ENCODE data around the gene SEC14L5.

SEC14L5 gene

DNA sequence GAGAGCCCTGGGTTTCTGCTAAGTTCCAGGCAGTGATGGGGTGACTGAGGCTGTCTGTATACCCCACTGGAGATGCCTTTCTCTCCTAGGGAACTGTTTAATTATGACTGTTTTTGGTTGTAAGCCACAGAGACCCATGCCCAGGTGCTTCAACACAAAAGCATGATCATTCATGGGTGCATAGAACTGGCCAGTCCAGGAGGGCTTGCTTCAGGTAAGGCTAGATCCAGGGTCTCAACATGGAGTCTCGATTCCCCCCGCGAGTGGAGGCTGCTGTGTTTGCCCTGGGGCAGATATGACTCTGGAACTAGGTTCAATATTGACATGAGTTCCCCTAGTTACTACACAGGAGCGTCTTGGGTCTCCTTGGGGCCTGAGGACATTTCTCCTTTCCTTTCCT lies 57.8 kb downstream of the SEC14L5 start:
- no peak for DNase-seq (ENCODE audit: low spot score)

DNA sequence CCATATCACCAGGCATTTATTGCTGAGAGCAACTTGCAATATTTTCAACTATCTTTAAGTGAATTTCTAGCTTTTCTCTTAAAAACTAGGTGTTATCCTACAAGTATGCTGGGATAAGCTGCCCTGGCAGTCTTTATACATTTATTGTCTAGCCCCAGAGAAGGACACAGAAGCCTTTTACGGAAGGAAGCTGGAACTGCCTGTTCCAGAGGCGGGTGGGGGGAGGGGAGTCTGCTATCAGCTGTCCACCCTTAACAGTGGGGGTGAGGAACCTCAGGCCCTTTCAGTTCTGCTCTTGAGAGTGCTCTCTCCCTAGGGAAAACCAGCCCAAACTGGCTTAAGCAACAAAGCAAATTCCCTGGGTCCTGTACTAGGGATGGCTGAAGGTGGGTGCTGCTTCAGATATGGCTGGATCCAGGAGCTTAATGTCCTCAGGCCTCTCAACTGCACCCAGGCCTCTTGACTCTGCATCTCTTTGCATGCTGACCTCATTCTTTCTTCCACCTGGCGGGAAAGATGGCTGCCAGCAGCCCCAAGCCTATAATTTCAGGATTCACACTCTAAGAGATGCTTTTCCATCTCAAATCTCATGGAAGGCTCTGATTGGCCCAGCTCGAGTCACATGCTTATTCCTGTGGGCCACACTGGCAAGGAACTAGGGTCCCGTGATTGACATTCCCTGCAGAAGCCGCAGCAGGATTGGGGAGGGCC lies 59.0 kb downstream of the SEC14L5 start:
- no peak for DNase-seq (ENCODE audit: low spot score)

DNA sequence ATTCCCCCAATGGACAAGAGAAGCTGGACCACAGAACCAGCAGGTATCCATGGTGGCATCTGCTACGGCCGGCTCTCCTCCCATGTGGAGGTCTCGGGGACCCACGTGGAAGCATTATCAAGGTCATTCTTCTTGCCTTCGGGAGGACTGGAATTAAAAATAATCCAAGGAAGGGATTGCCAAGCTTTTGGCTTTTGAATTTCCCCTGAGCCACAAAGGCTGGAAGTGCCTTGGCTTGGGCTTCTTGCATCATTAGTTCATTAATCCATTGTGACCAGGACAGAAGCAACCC lies 59.5 kb downstream of the SEC14L5 start:
- no peak for DNase-seq (ENCODE audit: low spot score)

DNA sequence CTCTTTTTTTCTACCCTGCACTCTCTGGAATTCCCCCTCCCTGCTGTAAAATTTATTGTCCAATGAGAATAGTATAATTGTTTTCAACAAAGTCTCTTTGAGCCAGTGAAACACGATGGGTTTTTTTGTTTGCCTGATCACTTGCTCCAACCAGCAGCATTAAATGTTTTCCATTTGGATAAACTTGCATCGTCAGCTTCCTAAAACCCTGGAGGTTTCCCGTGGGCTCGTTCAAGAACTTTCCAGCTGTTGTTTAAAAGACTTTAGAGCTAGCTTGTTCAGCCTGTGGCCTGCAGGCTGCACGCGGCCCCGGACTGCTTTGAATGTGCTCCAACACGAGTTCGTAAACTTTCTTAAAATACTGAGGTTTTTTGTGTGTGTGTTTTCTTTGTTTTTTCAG lies 60.7 kb downstream of the SEC14L5 start:
- no peak for DNase-seq (ENCODE audit: low spot score)

DNA sequence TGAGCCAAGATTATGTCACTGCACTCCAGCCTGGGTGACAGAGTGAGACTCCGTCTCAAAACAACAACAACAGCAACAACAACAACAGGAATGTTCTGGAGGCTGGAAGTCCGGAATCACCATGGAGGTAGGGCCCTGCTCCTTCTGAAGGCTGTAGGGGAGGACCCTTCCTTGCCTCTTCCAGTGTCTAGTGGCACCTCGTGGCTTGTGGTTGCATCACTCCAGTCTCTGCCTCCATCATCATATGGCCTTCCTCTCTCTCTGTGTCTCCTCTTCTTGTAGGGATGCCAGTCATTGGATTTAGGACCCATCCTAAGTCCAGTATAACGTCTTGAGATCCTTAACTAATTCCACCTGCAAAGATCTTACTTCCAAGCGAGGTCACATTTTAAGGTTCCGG lies 61.6 kb downstream of the SEC14L5 start:
- DNase-seq (ENCODE audit: low spot score) = no peak

DNA sequence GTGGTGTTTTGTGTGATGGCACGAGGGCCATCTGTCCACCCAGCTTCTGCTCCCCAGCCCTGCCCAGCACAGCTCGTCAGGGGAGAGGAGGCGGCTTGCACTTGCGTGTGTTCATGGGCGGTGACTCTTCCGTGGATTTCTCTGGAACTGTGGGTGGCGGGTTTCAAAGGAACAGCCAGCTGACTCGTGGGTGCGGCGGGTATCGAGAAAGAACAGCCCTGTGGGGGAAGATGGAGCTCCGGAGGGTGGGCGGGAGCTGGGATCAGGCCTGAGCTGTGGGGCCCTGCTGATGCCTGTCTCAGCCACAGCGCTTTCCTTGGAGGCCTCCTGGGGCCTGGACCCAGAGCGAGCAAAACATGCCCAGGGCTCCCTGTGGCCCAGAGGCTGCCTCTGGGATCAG lies 62.4 kb downstream of the SEC14L5 start:
- no peak for DNase-seq (ENCODE audit: low spot score)

DNA sequence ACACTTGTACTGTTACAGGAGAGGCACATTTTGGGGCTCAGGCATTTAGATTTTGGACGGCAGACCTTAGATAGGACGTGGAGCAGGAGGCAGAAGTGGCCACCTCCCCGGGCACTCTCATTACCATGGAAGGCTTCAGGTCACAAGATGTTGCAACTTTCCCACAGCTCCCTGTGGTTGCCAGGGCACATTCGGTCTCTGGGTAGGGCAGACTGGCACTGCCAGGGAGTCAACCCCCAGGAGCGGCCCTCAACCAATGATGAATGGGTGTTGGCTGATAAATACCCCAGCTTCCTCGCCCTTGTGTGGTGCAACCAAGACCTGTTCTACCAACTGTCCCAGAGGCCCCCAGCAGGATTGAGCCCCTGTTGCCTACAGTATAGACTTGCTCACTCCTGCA lies 64.4 kb downstream of the SEC14L5 start:
- no peak for DNase-seq (ENCODE audit: low spot score)

DNA sequence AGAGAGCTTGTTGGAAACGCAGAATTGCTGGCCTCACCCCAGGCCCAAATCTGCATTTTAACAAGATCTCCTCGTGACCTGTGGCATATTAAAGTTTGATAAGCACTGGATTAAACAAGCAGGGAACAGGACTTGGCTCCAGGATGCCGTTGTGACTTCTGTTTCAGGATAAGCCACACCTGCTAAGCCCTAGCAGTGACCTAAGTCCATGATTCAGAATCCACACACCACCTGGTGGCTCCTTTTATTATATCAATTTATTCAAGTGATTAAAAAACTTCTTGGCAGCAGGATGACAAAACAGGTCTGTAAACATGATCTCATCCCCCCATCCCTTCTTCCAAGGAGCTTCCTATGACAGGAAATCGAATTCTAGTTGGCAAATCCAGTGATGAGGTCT lies 66.5 kb downstream of the SEC14L5 start:
- peak; percentile 5 for DNase-seq (ENCODE audit: low spot score)

DNA sequence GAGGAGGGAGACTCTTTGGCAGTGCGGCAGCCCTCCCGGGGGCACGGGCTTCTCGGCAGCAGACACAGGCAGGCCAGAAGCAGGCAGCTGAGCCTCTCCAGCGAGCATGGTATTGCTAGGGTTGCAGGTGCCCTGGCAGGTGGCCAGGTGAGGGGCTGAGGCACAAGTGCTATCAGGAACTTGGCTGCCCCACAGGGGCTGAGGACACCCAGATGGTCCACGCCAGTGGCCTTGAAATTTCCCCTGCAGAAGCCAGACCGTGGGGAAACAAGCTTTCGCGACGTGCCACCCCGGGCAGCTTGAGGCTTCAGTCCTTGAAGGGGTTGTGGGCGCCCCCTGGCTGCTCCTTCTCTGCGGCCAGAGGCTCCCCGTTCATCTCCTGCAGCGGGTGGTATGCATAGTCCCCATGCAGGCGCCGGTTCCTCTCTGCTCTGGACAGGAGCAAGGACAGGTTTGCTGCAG lies 67.1 kb downstream of the SEC14L5 start:
- DNase-seq (ENCODE audit: low spot score) = no peak

DNA sequence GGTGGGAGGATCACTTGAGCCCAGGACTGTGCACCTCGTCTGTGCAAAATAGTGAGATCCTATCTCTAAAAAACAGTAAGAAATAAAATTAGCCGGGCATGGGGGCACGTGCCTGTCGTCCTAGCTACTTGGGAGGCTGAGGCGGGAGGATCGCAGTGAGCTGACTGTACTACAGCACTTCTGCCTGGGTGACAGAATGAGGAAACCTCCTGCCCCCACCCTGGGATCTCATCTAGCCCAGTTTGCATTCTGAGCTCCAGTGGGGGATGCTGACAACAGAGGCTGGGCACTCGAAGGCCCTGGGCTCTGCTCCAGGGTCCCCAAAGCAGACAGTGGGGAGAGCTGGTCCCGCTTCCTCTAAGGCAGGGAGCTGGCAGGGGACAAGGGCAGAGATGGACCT lies 68.5 kb downstream of the SEC14L5 start:
- no peak for DNase-seq (ENCODE audit: low spot score)

DNA sequence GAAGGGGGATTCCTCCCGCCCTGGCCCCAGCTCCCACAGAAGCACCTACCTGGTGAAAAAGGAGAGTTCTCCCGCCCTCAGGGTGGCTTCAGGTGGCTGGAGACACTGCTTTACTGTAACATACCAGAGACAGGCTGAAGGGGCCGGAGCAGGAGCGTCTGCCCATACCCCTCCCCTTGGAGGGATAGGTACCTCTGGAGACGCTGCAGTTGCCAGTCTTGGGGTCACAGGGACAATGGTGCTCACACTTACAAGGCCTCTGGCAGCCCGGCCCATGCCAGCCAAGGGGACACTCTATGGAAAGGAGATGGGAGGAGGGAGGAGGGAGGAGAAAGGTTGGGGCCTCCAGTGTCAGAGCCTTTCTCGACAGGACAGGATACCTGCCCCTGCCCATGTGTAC lies 69.0 kb downstream of the SEC14L5 start:
- DNase-seq (ENCODE audit: low spot score) = no peak

DNA sequence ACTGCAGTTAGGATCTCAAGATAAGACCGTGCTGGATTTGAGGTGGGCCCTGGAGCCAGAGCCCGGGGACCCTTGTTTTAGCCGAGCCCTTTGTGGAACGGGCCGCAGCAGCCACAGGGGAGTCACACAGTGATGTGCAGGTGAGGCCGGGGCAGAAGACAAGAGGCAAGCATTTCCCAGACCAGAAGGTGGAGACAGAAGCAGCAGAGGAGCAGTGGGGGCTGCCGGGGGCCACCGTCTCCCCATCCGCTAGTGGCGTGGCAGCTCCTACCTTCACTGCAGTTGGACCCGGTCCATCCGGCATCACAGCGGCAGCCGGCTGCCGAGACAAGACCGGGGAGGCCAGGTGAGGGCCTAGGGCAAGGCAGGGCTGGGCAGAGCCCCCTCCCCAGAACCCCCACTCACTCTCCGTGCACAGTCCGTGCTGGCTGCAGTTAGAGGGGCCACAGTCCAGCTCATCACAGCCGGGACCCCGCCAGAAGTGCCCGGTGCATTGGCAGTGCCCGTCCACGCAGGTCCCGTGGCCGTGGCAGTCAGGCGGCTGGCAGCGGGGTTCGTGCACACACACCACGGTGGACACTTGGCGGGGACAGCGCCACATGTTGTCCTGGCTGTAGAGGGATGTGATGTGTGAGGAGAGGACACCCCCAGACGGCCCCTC lies 69.6 kb downstream of the SEC14L5 start:
- DNase-seq (ENCODE audit: low spot score) = no peak

DNA sequence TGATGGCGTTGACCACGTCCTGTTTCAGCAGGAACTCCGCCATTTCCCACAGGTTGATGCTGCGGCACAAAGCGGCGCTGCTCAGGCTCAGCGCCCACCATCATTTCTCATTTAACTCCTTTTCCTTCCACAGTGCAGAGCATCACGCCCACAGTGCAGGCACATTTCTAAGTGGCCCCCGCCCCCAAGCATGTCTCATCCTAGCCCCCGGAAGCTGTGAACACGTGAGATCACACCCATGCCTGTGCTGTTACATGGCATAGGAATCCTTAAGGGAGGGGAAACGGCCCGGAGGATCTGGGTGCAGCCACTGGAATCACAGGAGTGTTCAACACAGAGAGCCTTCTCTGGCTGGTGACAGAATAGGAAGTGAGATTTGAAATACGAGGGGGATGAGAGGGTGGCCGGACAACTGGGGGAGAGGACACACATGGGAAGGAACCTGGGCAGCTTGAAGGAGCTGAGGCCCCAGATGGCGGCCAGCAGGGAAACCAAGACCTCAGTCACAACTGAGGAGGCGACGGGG lies 70.9 kb downstream of the SEC14L5 start:
- no peak for DNase-seq (ENCODE audit: low spot score)

DNA sequence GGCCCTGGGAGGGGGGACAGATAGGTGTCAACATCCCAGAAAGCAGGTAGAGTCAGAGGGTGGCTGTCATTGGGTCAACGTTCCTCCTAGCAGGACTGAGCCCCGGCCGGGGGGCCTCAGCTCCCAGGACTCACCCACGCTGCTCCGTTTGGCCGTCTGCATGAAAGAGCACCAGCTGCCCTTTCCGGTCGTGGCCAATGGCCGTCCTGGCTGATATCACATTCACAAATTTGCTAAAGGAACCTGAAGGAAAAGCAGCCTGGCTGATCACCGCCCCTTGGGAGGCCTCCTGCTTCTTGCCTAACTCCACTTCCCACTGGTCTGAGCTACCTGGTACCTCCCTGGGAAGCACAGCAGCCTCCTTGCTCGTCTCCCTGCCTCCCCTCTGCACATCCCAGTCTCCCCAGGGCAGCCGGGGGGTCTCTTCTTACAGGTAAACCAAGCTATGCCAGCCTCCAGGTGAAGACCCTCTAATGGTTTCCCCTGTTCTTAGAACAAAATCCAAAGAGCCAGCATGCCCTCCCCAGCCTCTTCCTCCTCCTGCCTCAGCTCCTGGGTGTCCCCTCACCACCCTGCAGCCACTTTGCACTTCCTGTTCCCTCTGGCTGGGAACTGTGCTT lies 72.2 kb downstream of the SEC14L5 start:
- DNase-seq (ENCODE audit: low spot score) = no peak

DNA sequence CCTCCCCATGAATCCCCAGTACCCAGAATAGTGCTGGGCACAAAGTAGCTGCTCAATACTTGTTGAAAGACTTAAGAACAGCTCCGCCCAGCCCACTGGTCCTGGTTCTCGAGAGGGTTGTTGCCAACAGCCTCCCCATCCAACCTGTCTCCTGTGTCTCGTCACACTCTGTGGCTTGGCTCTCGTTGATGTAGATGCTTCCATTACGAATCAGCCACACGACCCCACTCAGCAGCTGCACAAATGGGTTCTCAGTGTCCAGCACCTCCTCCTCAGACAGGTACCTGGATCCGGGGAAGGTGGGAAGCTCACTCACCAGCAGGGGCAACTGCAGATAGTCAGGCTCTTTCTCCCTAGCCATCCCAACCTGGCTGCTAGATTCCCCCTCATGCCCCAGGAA lies 73.5 kb downstream of the SEC14L5 start:
- DNase-seq (ENCODE audit: low spot score) = no peak

DNA sequence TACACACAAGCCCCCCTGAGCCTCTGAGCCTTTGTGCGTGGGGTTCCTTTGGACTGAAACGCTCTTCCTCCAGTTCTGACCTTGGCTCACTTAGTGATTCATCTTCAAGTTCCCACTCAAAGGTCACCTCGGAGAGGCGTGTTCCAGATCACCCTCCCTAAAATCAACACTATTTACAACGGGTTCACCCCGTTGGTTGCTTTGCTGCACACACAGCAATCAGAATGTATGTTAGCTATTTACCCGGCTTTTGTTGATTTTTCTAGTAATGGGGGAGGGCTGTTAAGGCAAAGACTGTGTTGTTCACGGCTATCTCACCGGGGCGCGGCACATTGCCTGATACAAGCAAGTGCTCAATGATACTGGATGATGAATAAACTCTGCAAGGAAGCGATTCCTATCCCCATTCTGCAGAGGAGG lies 74.6 kb downstream of the SEC14L5 start:
- no peak for DNase-seq (ENCODE audit: low spot score)

DNA sequence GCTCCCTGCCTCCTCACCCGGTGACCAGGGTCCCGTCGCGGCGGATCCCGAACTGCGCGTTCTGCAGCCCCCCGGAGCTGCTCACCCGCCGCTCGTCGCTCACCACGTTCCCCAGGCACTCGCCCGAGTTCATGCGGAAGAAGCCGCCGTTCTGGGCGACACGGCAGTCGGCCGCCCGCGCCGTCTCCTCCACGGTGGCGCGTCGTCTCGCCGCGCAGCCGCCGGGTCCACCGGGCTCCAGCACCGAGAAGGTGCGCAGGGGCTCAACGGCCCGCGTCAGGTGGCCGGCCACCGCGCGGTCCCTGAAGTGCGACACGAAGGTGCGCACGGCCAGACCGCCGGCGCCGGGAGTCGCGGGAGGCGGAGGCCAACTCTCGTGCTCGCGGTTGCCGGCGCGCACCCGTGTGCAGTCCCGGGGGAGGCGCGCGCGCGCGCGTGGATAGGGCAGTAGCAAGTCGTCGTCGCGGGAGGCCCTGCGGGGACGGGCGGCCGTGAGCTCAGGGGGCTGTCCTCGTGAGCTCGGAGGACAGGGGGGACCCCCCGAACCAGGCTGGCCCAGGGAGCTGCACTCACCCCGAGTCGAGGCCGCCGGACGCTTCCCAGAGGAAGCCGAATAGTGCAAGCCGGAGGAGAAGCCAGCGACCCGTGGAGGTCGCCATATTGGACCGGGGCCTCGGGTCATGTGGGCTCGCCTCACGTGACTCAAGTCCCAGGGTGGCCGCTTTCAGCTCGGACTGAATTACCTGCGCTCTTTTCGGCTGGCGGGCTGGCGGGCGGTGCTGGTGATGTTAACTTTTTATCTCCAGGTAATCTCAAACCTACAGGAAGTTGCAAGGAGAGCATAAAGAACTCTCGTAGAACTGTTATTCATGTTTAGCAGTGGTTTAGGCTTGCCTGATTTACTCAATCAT lies 75.4 kb downstream of the SEC14L5 start, which contains the start of gene NAGPA:
TSS of gene NAGPA (minus strand) at position 680 of the 911 bp plus-strand sequence. CDS start at position 659, 21 bp downstream.
- peak; percentile 81 for DNase-seq (ENCODE audit: low spot score)

DNA sequence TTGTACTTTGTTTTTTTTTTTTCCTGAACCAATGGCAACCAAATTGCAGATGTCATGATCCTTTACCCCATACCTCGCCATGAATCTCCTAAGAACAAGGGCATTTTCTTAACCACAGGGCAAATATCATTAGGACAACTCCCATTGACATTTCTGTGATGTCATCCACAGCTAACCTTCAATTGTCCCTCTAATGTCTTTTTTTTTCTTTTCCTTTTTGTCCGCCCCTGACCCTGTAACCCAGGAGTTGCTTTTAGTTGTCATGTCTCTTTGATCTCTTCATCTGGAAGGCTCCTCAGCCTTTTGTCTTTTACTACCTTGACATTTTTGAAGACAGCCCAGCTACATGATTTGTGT lies 76.0 kb downstream of the SEC14L5 start:
- DNase-seq (ENCODE audit: low spot score) = no peak

DNA sequence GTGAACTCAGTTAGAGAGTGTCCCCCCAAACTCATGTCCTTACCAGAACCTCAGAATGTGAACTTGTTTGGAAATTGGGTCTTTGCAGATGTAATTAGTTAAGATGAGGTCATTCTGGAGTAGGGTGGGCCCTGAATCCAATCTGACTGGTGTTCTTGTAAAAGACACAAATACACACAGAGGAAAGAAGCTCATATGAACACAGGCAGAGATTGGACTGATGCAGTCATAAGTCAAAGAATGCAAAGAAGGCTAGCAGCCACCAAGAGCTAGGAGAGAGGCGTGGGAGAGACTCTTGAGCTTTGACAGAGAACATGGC lies 77.7 kb downstream of the SEC14L5 start:
- DNase-seq (ENCODE audit: low spot score) = no peak

DNA sequence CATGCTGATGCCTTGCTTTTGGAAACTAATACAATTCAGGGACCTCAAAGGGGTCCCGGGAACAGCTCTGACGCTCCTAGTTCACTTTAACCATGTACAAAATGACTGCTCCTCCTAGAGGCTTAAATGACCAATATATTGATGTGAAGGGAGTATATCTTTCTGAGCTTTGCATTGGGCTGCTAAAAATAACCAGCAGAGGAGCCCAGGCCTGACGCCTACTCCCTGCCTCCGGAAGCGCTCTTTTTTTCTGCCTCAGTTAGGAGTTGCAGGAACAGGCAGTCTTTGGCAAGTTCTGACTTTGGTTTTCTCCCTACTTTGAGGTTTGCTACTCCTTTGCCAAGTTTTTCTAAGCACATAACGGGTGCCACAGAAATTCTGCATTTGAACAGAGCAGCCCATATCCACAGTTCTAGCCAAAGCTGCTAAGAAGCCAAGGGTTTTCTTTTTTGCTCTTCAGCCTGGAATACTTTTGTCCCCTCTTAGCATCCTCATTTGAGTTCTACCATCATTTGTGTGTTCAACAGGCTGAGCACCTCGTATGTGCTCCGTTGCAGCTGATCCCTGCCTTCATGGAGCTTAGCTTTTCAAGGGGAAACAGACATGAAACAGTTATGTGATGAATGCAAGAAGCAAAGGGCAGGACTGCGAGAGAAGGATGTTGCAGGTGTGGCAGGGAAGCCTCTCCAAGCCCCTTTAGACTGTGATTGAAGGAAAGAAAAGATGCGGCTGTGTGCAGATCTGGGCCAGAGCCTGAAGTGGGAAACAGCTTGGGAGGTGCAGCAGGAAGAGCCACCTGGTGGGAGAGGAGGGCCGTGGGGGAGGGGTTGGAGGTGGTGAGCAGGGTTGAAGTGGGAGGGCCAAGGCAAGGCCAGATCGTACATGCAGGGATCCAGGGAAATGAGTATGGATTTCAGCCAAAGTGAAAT lies 78.4 kb downstream of the SEC14L5 start:
- DNase-seq (ENCODE audit: low spot score) = no peak

DNA sequence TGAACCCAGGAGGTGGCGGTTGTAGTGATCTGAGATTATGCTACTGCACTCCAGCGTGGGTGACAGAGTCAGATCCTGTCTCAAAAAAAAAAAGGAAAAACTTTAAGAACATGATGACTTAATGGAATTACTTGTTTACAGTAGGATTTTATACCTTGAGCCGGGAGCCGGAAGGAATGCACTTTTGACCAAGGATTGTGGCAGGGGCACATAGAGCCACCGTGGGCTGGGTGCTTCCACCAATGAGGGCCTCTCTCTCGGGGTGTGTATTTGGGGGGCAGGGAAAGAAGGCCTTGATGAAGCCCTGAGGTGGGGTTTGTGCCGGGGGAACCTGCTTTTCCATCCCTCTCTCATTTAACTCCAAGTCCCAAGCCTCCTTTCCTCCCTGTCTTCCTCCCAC lies 82.3 kb downstream of the SEC14L5 start:
- no peak for DNase-seq (ENCODE audit: low spot score)
